Cortex of kidney (tissue), 1 donor: ENCODE data around the gene GLRX3.
"Not testable (repeated sequence)": the region's sequence is repeated elsewhere in the genome, so short reads cannot be mapped to it uniquely, and the experiment has no call there.

ENCODE experiments used
- DNase-seq: peaks from one replicate; lab custom pipeline; 2025; lab: John Stamatoyannopoulos, UW

GLRX3 gene

DNA sequence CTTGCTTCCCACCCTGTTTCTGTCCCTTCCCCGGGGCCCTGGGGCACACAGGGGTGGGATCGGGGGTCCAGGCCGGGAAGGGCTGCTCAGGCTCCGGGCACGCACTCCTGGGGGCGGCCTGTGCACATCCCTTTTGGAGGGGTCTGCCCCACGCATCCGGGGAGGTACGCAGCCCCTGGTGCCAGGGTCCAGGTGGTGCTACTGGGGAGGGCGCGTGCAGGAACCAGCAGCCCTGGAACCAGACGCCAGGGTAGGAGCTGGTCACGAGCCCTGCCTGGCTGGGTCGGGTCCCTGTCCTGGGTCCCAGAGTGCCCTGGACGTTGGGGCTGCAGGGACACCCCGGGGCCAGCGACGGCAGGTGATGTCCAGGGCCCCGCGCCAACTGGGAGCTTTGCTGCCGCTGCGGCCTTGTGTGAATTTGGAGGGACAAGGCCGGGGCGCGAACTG is 53.4 kb downstream of the GLRX3 start:
- DNase-seq = no peak

DNA sequence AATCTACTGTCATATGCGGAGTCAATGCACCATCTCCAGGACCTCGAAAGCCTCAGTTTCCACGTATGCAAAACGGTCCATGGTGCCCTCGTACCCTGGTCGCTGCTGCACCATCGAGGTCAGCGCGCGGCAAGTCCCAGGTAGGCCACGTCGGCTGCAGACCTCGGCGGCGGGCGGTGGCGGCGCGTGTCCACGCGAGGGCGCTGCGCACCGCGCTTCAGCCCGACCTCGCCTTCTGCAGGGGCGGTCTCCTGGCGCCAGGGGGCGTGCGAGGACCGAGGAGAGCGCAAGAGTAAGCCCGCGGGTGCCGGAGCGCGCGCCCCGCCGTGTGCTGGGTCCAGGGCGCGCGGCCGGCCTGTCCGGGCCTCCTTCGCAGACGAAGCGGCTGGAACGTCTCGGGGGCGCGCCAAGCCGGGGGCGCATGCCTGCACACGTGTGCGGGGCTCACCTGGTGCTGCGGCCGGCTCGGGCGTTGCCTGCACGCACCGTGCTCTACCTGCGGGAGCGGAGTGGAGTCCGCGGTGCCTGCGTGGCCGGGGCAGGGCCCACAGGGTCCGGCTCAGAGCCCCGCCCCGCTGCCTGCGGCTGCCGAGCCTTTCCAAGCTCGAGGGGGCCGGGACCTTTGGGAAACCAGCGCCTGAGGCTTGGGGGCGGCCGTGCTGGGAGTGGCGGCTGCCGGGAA is 54.0 kb downstream of the GLRX3 start:
- no peak for DNase-seq

DNA sequence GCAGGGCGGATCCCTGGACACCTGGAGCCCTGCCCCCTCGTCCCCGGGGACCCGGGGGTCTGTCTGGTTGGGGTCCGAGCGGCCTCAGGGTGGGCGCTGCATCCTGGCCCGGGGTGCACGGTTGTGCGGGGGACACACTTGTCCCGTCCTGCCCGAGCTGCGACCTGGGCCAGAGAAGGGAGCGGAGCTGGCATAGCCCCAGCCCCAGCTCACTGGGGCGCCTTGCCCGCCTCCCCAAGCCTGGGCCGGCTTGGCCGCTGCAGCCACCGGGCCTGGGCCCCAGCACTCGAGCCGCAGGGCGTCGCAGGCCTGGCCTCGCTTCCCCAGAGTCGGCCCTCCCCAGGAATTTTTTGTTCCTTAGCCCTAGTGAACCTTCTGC is 54.5 kb downstream of the GLRX3 start:
- DNase-seq = no peak

DNA sequence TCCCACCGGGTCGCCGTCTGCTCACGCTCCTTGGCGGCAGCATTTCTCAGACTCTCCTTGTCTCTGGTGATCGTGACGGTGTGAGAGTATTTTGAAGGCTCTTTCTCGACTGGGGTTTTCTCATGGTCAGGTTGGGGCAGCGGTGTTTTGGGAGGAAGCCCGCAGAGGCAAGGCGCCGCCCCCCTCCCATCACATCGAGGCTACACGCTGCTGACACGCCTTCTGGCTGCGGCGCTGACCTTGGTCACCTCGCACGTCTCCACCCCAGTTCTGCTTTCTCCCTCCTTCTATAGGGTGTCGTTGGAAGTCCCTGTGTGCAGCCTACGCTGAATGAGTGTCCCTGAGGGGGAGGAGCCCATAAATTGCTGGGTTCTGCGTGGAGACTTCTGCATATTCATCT is 55.2 kb downstream of the GLRX3 start:
- DNase-seq = no peak

DNA sequence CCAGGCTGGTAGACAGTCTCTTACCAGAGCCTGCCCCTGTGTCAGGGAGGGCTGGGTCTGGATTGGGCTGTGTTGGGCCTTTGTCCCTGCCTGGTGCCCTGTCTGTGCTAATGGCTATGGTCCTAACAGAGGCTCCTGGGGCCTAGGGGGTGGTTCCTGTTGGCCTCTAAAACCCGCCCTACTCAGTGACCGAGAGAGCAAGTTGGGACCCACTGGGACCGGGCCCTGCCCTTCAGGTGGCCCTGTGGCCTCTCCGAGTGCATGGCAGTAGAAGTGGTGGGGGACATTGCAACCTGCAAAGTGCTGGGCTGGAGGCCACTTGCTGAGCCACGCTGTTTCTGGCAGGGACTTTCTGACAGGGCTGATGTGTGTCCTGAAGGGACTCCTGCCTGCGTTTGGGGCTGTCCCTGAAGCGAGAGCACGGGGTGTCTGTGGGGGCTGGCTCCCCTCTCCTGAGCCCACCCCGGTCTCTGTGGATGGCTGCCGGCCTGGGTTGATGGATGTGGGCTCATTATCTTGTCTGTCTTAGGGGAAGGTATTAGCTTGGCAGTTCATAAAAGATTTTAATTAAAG is 56.2 kb downstream of the GLRX3 start:
- no peak for DNase-seq

DNA sequence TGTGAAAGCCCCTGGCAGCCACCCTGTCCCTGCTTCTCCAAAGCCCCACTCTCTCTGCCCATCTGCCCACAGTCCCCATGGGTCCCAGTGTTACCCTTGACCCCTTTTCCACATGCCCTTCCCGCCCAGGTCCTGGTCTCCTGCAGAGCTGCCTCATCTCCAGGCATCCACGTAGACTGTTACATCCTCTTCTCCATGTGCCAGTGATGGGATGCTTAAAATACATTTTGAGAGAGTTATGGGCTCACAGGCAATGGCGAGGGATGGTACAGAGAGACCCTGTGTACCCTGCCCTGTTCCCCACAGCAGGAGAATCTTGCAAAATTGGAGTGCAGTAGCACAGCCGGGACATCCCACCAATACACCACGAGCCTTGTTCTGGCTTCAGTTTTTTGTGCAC is 56.8 kb downstream of the GLRX3 start:
- no peak for DNase-seq

DNA sequence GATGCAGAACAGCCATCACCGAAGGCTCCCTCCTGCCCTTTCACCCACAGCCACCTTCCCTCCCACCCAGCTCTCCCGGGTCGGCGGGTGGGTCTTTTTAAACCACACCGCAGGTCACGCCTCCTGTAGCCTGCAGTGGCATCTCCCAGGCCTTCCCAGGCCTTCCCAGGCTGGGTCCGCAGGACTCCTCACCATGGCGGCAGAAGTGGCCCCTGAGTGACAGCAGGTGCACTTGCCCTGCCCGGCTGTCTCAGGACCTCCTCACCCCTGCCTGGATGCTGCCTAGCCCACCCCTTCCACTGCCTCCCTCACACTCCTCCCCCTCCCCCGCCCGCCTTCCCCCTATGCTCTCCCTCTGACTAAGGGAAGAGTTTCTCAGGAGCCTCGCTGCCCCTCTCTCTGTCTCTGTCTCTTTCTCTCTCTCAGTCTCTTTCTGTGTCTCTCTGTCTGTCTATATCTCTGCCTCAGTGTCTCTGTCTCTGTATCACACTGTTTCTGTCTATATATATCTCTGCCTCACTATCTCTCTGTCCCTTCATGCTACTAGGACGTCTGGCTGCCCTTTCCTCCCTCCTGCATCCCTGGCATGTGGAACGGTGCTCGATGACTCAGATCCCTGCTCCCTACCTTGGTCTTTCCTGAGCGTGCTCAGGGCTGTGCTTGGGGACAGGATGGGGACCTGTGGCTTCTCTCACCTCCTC is 57.5 kb downstream of the GLRX3 start:
- DNase-seq = no peak

DNA sequence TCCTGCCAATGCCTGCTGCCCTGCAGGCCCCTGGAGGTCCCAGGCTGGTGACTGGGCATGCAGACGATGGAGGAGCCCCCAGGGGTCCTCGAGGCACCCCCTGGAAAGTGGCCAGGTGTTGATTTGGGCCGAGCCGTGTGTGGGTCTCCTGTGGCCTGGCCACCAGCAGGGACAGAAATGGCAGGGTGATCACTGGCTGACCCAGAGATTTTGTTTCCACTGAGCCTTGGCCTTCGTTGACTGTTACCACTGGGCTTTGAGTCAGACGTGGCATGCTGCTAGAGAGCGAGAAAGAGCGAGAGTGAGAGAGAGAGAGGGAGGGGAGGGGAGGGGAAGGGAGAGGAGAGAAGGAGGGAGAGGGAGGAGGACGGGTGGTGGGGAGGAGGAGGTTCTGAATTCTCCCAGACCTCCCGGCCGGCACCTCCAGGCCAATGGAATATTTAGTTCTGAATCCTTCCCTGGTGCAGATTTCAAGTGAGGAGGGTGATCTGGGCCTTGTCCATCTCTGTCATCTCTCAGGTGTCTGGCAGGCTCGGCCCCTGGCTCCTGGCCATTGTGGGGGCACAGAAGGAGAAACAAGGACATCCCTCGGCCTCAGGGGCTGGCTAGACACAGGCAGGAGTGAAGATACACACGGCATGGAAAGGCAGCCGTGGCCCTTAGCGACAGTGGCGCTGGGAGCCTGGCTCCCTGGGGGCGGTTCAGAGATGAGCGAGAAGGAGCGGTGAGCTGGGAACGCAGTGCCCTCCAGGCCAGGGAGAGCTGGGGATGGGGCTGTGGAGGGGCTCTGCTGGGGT is 58.2 kb downstream of the GLRX3 start:
- DNase-seq = no peak

DNA sequence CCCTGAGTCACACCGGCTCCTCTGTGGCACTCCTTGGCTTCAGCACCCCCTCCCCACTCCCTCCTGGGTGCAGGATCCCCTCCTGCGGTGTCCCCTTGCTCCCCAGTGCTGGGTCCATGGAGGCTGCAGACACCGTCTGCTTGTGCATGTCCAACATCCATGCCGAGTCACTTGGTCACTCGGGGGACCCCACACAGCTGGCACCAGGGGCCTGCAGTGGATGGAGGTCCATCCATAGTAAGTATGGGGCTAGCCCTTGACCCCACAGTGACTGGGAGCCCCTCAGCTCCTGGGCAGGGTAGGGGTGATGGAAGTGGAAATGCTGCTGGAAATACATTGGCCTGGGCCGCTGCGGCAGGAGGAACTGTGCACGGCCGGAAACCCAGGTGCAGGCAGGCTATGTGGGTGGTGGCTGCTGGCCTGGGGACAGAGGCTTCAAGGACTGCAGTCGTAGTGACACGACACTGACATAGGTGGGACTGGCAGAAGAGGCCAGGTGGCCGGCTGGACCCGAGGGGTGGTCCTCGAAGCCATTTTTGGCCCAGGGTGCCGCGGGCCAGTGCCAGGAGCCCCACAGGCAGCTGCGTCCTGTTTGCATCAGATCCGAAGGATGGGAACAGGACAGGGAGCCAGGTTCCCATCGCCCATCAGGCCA is 58.9 kb downstream of the GLRX3 start:
- DNase-seq = no peak

DNA sequence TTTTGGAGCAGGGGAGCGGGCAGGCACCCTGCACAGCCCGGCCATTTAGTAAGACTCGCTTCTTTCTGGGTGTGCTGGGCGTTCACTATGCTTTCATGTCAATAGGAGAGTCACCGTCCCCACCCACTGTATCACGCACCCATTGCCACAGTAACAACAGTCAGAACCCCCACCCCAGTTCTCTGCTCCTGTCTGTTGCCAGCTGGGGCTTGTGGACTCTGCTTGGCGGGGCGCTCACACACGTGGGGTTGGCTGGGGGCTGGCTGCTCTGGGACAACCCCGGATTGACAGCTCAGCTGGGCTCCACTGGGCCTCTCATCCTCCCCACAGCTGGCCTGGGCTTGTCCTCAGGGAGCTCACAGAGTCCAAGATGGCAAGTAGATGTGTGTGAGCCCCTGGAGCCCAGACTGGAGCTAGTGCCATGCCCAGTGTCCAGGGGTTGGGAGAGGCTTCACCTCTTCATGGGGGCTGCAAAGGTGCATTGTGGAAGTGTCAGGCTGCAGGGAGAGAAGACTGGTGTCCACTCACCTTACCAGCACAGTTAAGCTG is 59.6 kb downstream of the GLRX3 start:
- no peak for DNase-seq

DNA sequence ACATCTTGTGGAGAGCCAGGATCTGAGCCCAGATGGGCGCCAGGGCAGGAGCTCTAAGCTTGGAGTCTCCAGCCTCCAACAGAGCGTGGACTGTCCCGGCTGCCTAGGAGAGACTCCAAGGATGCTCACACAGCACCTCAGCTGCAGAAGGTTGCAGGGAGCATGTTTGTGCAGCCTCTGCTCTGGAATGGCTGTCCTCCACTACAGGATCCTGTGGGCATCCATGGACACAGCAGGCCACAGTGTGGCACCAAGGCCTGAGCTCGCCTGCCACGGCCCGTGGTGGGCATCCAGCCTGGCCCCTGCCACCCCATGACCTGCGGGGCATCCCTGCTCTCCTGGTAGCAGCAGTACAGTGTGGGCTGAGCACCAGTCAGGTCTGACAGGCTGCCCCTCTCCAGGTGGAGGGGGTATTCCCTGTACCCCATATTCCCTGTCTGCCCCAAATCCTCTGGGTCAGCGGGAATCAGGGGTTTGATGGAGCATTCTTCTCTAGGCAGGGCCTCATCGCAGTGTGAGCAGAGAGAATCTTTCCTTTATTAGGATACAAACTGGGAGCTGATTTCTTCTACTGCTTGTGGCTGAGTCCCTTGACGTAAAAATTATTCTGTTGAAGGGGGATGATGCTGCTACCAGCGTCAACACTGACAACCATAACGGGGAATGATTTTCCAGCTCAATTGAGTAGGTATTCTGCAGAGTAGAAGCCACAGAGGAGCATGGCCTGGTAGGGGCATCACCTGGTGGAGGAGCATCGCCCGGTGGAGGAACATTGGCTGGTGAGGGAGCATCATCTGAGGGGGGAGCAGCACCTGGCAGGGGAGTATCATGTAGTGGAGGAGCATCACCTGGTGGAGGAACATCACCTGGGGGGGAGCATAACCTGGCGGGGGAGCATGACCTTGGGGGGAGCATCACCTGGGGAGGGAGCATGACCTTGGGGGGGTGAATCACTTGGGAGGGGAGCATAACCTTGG is 60.6 kb downstream of the GLRX3 start:
- no peak for DNase-seq

DNA sequence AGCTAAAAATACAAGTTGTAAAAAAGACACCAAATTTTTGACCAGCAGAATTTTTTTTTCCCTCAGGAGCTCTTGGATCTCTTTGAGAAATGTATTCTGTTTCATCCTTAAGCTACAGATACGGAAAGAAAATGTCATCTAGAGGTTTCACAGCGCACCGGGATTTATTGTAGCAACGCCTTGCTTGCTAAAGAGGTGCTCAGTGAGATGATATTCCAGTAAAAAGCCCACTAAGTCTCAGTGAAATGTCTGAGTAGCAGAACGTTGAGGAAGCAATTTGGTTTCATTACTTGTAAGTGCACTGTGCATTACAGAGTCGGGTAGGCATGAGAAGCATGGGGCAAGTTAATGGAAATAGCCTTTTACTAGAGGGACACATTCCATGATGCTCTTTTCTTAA is 62.5 kb downstream of the GLRX3 start:
- DNase-seq = no peak

DNA sequence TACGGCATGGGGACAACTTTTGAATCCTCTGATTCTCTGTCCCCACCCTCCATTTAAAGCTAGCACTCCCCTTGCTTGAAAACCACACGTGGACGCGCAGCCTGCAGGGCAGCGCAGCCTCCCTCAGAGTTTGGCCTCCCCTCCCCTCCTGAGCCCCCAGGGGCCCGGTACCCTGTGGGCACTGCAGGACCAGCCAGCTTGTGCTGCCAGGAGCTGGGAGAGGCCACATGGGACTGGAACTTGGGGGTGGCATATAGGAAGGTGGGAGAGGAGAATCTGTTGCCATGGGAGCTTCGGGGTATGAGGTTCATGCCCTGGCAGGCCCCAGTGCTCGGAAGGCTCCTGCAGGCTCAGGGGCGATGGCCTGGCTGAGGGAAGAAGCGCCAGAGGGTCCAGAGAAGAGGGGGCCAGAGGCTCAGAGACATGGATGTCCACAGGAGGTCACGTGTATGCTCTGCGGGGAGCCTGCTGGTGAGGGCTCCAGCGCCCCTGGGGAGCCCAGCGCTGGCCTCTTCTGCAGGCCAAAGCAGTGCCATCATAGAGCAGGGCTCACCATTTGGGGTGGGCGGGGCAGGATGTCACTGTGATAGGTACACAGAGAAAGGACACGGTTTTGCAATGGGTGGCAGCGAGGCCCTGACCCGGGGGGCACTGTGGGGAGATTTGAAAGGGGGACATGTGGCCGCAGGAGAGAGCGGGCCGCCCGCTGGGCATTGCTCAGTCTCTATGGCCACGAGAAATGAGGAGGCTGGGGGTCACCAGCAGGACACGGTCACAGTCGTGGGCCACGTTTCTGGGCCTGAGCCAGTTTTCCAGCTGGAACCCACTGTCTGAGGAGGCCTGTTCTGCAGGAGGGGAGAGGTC is 64.2 kb downstream of the GLRX3 start:
- DNase-seq = no peak

DNA sequence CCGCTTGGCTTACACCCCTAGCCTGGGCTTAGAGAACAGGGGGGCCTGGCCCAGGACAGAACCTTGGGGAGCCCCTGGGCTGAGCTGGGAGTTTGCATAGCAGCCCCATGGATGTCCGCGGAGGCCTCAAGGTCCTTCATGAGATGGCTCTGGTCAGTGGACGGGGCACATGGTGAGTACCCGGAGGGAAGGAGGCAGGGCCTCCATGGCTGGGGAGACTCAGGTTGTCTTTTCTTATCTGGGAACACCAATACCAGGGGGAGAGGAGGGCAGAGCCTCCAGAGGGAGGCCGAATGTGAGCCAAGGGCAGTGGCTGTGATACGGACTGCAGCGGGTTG is 64.8 kb downstream of the GLRX3 start:
- no peak for DNase-seq

DNA sequence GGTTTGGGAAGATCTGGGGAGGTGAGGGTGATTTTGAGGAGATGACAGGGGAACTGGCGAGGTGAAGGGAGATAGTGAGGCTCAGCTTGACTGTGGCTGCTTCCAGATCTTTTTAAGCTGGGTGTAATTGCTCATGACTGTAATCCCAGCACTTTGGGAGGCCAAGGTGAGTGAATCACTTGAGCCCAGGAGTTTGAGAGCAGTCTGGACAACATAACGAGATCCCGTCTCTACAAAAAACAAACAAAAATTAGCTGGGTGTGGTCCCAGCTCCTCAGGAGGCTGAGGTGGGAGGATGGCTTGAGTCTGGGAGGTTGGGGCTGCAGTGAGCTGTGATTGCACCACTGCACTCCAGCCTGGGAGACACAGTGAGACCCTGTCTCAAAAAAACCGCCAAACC is 66.0 kb downstream of the GLRX3 start:
- not testable (repeated sequence) for DNase-seq

DNA sequence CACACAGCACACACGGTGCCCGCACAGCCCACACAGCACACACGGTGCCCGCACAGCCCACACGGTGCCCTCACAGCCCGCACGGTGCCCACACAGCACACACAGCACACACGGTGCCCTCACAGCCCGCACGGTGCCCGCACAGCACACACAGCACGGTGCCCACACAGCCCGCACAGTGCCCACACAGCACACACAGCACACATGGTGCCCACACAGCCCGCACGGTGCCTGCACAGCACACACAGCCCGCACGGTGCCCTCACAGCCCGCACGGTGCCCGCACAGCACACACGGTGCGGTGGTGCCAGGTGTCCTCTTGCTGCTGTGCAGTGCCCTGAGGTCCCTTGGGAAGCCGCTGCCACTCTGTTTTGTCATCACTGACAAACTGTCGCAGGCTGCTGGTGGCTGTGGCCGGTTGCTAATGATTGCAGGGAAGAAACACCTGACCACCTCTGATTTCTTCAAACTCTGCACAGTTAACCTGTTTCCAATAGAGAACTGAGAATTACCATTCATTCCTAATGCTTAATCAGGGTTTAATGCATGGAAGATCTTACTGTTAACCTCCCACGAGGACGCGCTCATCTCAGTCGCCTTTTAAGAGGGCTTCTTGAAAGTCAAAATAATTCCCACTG is 66.9 kb downstream of the GLRX3 start:
- DNase-seq = no peak

DNA sequence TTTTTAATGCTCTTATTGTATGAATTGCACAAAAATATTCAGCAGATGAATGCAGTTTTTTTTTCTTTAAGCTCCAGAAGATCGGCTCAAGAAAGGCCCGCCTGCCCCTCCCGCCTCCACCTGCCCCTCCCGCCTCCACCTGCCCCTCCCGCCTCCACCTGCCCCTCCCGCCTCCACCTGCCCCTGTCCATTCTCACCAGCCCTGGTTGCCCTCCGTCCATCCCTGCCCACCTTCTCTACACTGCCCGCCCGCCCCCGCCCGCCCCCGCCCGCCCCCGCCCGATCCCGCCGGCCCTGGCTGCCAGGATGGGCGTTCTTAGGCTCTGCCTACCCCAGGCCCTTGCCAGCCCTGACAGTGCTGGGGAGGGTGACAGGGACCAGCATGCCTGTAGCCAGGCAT is 67.4 kb downstream of the GLRX3 start:
- no peak for DNase-seq

DNA sequence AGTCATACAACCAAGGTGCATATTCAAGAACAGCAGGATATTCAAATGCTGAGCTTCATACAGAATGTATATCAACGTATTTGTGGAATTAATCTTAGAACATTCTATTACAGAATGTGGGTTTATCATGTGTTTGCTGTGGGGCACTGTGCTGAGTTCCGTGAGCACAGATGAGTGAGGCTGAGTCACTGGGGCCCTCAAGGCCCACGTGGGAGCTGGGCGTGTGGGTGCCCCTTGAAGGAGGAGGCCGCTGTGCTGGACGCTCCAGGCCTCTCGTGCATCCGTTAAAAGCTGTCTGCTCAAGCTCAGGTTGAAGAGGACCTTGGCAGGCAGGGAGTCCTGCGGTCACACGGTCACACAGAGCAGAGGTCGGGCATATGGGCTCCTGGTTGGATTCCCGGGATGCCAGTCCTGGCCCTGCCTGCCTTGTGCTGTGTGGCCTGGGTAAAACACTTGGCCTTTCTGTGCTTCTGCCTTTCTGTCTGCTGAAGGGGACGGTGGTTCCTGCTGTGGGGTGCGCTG is 70.1 kb downstream of the GLRX3 start:
- no peak for DNase-seq

DNA sequence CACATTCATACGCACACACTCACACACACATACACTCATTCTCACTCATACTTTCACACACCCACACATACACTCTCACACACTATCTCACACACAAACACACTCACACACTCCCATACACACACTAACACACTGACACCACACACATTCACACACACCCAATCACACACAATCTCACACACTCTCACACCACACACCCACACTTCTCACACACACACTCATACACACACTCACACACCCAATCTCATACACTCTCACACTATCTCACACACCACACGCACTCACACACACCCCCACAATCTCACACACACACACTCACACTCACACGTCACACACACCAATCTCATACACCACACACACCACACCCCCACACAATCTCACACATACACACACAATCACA is 71.0 kb downstream of the GLRX3 start:
- no peak for DNase-seq
